PC-9 (cell line): Measurements from ENCODE around the gene CROCC2. TPM values are rescaled to one million over a fixed set of nuclear protein-coding genes. Genes with fewer than 3 reads are reported as not detected.
A peak's percentile ranks its signal among the peaks of the same experiment; 100 is the strongest.

Experiments
- BruUV-seq: library from RNA; stranded (reverse); fragments of 400-500 nt; replicated peaks from 2 replicates; lab custom pipeline; 2021; lab: Mats Ljungman, UMichigan
- CTCF ChIA-PET: fragments of 300-600 bp; sonication (Branson Sonifier 250); formaldehyde crosslinking; loops from one replicate; lab custom pipeline; 2022; ENCODE audit warnings: antibody characterized with exemption; lab: Charles Lee
- POLR2A ChIA-PET: fragments of 300-600 bp; sonication (Branson Sonifier 250); formaldehyde crosslinking; loops from one replicate; lab custom pipeline; 2022; ENCODE audit warnings: antibody characterized with exemption; ENCODE audit not compliant: unreplicated experiment; lab: Charles Lee
- DNase-seq, 2 experiments: peaks; one replicate each; pipeline versions ENCODE4 v3.0.0 to v3.0.0-alpha.2; 2015 to 2022; ENCODE audit warnings: mixed read lengths in 1 of 2
- H2AFZ ChIP-seq: fragments of 200-600 bp; sonication (generic); 2 replicates; pipeline ENCODE4 v1.8.1; 2017; ENCODE audit warnings: antibody characterized with exemption
- H3F3A ChIP-seq: fragments of 200-600 bp; sonication (generic); 2 replicates; pipeline ENCODE4 v1.8.1; 2017; ENCODE audit warnings: antibody characterized with exemption, mild to moderate bottlenecking, low read depth; ENCODE audit not compliant: insufficient read depth
- H3K27ac ChIP-seq: fragments of 200-600 bp; sonication (generic); 2 replicates; pipeline ENCODE4 v1.6.1; 2016; ENCODE audit warnings: mixed run types
- H3K27me3 ChIP-seq: fragments of 200-600 bp; sonication (generic); 2 replicates; pipeline ENCODE4 v1.6.1; 2016; ENCODE audit warnings: low read depth, mixed run types; ENCODE audit not compliant: insufficient read depth
- H3K36me3 ChIP-seq: fragments of 200-600 bp; sonication (generic); 2 replicates; pipeline ENCODE4 v1.6.1; 2016; ENCODE audit warnings: low read depth, mixed run types
- H3K4me1 ChIP-seq: fragments of 200-600 bp; sonication (generic); replicated peaks from 2 replicates; pipeline ENCODE4 v1.6.1; 2016; ENCODE audit warnings: mixed run types; ENCODE audit not compliant: insufficient read depth
- H3K4me2 ChIP-seq: fragments of 200-600 bp; sonication (generic); 2 replicates; pipeline ENCODE4 v1.6.1; 2017; ENCODE audit warnings: mixed run types
- H3K4me3 ChIP-seq: fragments of 200-600 bp; sonication (generic); 2 replicates; pipeline ENCODE4 v1.6.1; 2016; ENCODE audit warnings: mixed run types
- H3K79me2 ChIP-seq: fragments of 200-600 bp; sonication (generic); 2 replicates; pipeline ENCODE4 v1.6.1; 2017; ENCODE audit warnings: low read depth, mixed run types
- H3K9me2 ChIP-seq: fragments of 200-600 bp; sonication (generic); 2 replicates; pipeline ENCODE4 v1.8.1; 2017; ENCODE audit warnings: mild to moderate bottlenecking; ENCODE audit not compliant: insufficient read depth
- H3K9me3 ChIP-seq: fragments of 200-600 bp; sonication (generic); 2 replicates; pipeline ENCODE4 v1.8.1; 2016; ENCODE audit warnings: low read depth; ENCODE audit not compliant: insufficient read depth
- H4K20me1 ChIP-seq: fragments of 200-600 bp; sonication (generic); 2 replicates; pipeline ENCODE4 v1.8.1; 2017; ENCODE audit not compliant: insufficient read depth
- CTCF ChIP-seq: fragments of 200-600 bp; sonication (generic); conservative IDR thresholded peaks from 2 replicates; pipeline ENCODE4 v1.6.1; 2017; ENCODE audit warnings: mixed run types, antibody characterized with exemption, mild to moderate bottlenecking, moderate library complexity
- EZH2 ChIP-seq: fragments of 200-600 bp; sonication (generic); IDR thresholded peaks from 2 replicates; pipeline ENCODE4 v1.8.0; 2017; ENCODE audit warnings: antibody characterized with exemption, low read depth
- intact Hi-C: fragments of 100-400 bp; cut with micrococcal nuclease; formaldehyde crosslinking; loops from one replicate; pipeline ENCODE4 v1.10.0; 2022; ENCODE audit not compliant: unreplicated experiment
- total RNA-seq: library from RNA; stranded (reverse); gene quantifications from 2 replicates; pipeline ENCODE4 v1.2.3, GENCODE V29; 2021

Gene CROCC2
- total RNA-seq, 1 experiment from 2014 or later = not detected

GRCh38 chr2:240989451-240990265 lies 83.5 kb downstream of the CROCC2 start:
- ChIA-PET POLR2A (no interaction called here), CTCF (no interaction called here)
- H3K4me1 ChIP-seq = peaks cover 27% of the 10 kb centered on the region
- no peak overlapping the region for H2AFZ ChIP-seq
- BruUV-seq = no TSS peak
- H3K27ac ChIP-seq = no peak overlapping the region
- H3K9me3 ChIP-seq = no peaks in the 10 kb centered on the region
- no peak overlapping the region for H3K4me3 ChIP-seq
- peak; percentile 57 to 61 for DNase-seq
- H3K27me3 ChIP-seq = no peaks in the 10 kb centered on the region
- TF ChIP-seq CTCF = peak; percentile 70
- TF ChIP-seq EZH2 = no peak
- no peaks in the 10 kb centered on the region for H4K20me1 ChIP-seq
- H3K79me2 ChIP-seq = no peaks in the 10 kb centered on the region
- H3K36me3 ChIP-seq = no peaks in the 10 kb centered on the region
- no peaks in the 10 kb centered on the region for H3K9me2 ChIP-seq
- peaks cover 5% of the 10 kb centered on the region; the same call in 1 of the 2 replicates for H3F3A ChIP-seq
- no peak overlapping the region for H3K4me2 ChIP-seq
- intact Hi-C loops = loop anchor here (1.0 to 5.0 kb wide), 4 partner anchors 88 to 139 kb away; partner anchors contain the start of gene MAB21L4

- H3K36me3 ChIP-seq = no peaks in the 10 kb centered on the region
- H3K27me3 ChIP-seq = no peaks in the 10 kb centered on the region
- CTCF ChIA-PET = no interaction called here
- no peak overlapping the region for H3K4me3 ChIP-seq
- no peak overlapping the region for H3K4me2 ChIP-seq
- peaks cover 27% of the 10 kb centered on the region for H3K4me1 ChIP-seq
- TF ChIP-seq CTCF (no peak), EZH2 (no peak)
- no peak overlapping the region for H3K27ac ChIP-seq
- no peaks in the 10 kb centered on the region for H3K79me2 ChIP-seq
- no peak overlapping the region for H2AFZ ChIP-seq
- intact Hi-C loops = loop anchor here (2.0 to 5.0 kb wide), 3 partner anchors 87 to 139 kb away; partner anchors contain the start of gene MAB21L4
- peaks cover 5% of the 10 kb centered on the region; the same call in 1 of the 2 replicates for H3F3A ChIP-seq
- POLR2A ChIA-PET = no interaction called here
- H3K9me2 ChIP-seq = no peaks in the 10 kb centered on the region
- no peak for DNase-seq
- no peaks in the 10 kb centered on the region for H4K20me1 ChIP-seq
- BruUV-seq = no TSS peak
- H3K9me3 ChIP-seq = no peaks in the 10 kb centered on the region
Observed at GRCh38 chr2:240990266-240990529, 84.1 kb downstream of the CROCC2 start.

GRCh38 chr2:240990726-240991377 lies 84.7 kb downstream of the CROCC2 start:
- TF ChIP-seq CTCF = no peak
- no peak for TF ChIP-seq EZH2
- Histone ChIP-seq H3K4me1 (peaks cover 27% of the 10 kb centered on the region), H3K79me2 (no peaks in the 10 kb centered on the region), H3K27ac (no peak overlapping the region), H3K4me2 (peak overlapping the region; percentile 62; the same call in 1 of the 2 replicates), H3K9me3 (no peaks in the 10 kb centered on the region), H3K9me2 (no peaks in the 10 kb centered on the region), H2AFZ (no peak overlapping the region), H3K36me3 (no peaks in the 10 kb centered on the region), H3K4me3 (no peak overlapping the region), H4K20me1 (no peaks in the 10 kb centered on the region), H3K27me3 (no peaks in the 10 kb centered on the region), H3F3A (peaks cover 5% of the 10 kb centered on the region; the same call in 1 of the 2 replicates)
- no peak for DNase-seq
- BruUV-seq = no TSS peak
- ChIA-PET POLR2A (no interaction called here), CTCF (interaction anchor here (1.2 kb wide), 1 partner anchor 92 kb away, joined by 3 read pairs; no protein-coding TSS in a partner anchor)
- intact Hi-C loops = loop anchor here (2.0 to 5.0 kb wide), 3 partner anchors 86 to 140 kb away; partner anchors contain the start of gene MAB21L4
